IMR-90 (cell line): Measurements from ENCODE around the gene PYGL. TPM values are rescaled to one million over a fixed set of nuclear protein-coding genes. Genes with fewer than 3 reads are reported as not detected.

Experiments used
- ATAC-seq: fragments of 200-7000 bp; cut with Tn5 transposase; 2 replicates; pipeline ENCODE4 v1.9.1; 2020; ENCODE audit warnings: low read depth, mild to moderate bottlenecking, moderate library complexity
- BruUV-seq: library from RNA; stranded (reverse); fragments of 400-500 nt; replicated peaks from 2 replicates; lab custom pipeline; 2021; lab: Mats Ljungman, UMichigan
- CTCF ChIA-PET: fragments of 300-600 bp; formaldehyde crosslinking; extraction: SDS; loops from one replicate; lab custom pipeline; 2021; ENCODE audit warnings: antibody characterized with exemption; lab: Yijun Ruan, JAX
- POLR2A ChIA-PET: fragments of 300-600 bp; sonication (Branson Sonifier 250); formaldehyde crosslinking; loops from one replicate; lab custom pipeline; 2022; ENCODE audit warnings: antibody characterized with exemption; ENCODE audit not compliant: unreplicated experiment; lab: Charles Lee
- DNase-seq: peaks from one replicate; pipeline ENCODE4 v3.0.0; 2013
- H2AFZ ChIP-seq: replicated peaks from 2 replicates; pipeline ENCODE3; 2013; ENCODE audit warnings: low read length, mild to moderate bottlenecking; ENCODE audit not compliant: poor library complexity
- H2AK5ac ChIP-seq: 2 replicates; pipeline ENCODE4 v1.6.1; 2013; ENCODE audit warnings: low read depth, low read length, inconsistent platforms
- H2AK9ac ChIP-seq: replicated peaks from 2 replicates; pipeline ENCODE3; 2013; ENCODE audit warnings: mild to moderate bottlenecking, low read depth, low read length, moderate library complexity; ENCODE audit not compliant: poor library complexity
- H2BK120ac ChIP-seq: 2 replicates; pipeline ENCODE4 v1.6.1; 2013; ENCODE audit warnings: low read depth, low read length, inconsistent platforms
- H2BK15ac ChIP-seq: 3 replicates; pipeline ENCODE4 v1.6.1; 2013; ENCODE audit warnings: low read depth, low read length, inconsistent platforms
- H2BK20ac ChIP-seq: 2 replicates; pipeline ENCODE4 v1.6.1; 2013; ENCODE audit warnings: low read depth, mild to moderate bottlenecking, inconsistent platforms, low read length, moderate library complexity
- H2BK5ac ChIP-seq: 2 replicates; pipeline ENCODE4 v1.6.1; 2013; ENCODE audit warnings: mild to moderate bottlenecking, low read depth, low read length, inconsistent platforms; ENCODE audit not compliant: poor library complexity, severe bottlenecking
- H3K14ac ChIP-seq: replicated peaks from 2 replicates; pipeline ENCODE4 v1.6.1; 2013; ENCODE audit warnings: low read depth, low read length, inconsistent platforms
- H3K18ac ChIP-seq: 2 replicates; pipeline ENCODE4 v1.6.1; 2013; ENCODE audit warnings: low read depth, low read length, control low read depth
- H3K23ac ChIP-seq: 2 replicates; pipeline ENCODE4 v1.6.1; 2013; ENCODE audit warnings: low read depth, low read length, inconsistent platforms
- H3K27ac ChIP-seq: 2 replicates; pipeline ENCODE4 v1.5.1; 2013; ENCODE audit warnings: mild to moderate bottlenecking, control low read depth, low read length; ENCODE audit not compliant: insufficient read depth
- H3K27me3 ChIP-seq: 2 replicates; pipeline ENCODE4 v1.6.1; 2013; ENCODE audit warnings: low read length; ENCODE audit not compliant: control insufficient read depth, insufficient read depth
- H3K36me3 ChIP-seq: 2 replicates; pipeline ENCODE4 v1.6.1; 2013; ENCODE audit warnings: low read length, mixed read lengths; ENCODE audit not compliant: control insufficient read depth, insufficient read depth
- H3K4ac ChIP-seq: 2 replicates; pipeline ENCODE4 v1.6.1; 2013; ENCODE audit warnings: low read depth, low read length, inconsistent platforms
- H3K4me1 ChIP-seq: 2 replicates; pipeline ENCODE4 v1.6.1; 2013; ENCODE audit warnings: low read length, mixed read lengths; ENCODE audit not compliant: control insufficient read depth, insufficient read depth
- H3K4me2 ChIP-seq: 2 replicates; pipeline ENCODE4 v1.6.1; 2013; ENCODE audit warnings: low read depth, mild to moderate bottlenecking, control low read depth, low read length, moderate library complexity
- H3K4me3 ChIP-seq: 2 replicates; pipeline ENCODE4 v1.5.1; 2013; ENCODE audit warnings: low read depth, mild to moderate bottlenecking, control low read depth, low read length, moderate library complexity; ENCODE audit not compliant: insufficient read depth
- H3K56ac ChIP-seq: 2 replicates; pipeline ENCODE4 v1.6.1; 2013; ENCODE audit warnings: low read length, inconsistent platforms; ENCODE audit not compliant: insufficient read depth; ENCODE audit errors: extremely low read depth
- H3K79me1 ChIP-seq, 2 experiments: 2 replicates each; pipeline ENCODE4 v1.6.1; 2013; ENCODE audit warnings: low read length in 2 of 2, inconsistent platforms in 1 of 2, low read depth in 1 of 2
- H3K9ac ChIP-seq: 2 replicates; pipeline ENCODE4 v1.6.1; 2013; ENCODE audit warnings: low read depth, low read length, control low read depth
- H3K9me1 ChIP-seq: 2 replicates; pipeline ENCODE4 v1.6.1; 2013; ENCODE audit warnings: low read length, inconsistent platforms; ENCODE audit not compliant: insufficient read depth
- H3K9me3 ChIP-seq: 2 replicates; pipeline ENCODE4 v1.6.1; 2013; ENCODE audit warnings: low read length; ENCODE audit not compliant: control insufficient read depth, insufficient read depth
- H4K20me1 ChIP-seq: 2 replicates; pipeline ENCODE4 v1.6.1; 2013; ENCODE audit warnings: low read length, inconsistent platforms; ENCODE audit not compliant: insufficient read depth
- H4K5ac ChIP-seq: 2 replicates; pipeline ENCODE4 v1.6.1; 2013; ENCODE audit warnings: mild to moderate bottlenecking, low read depth, low read length, control low read depth
- H4K8ac ChIP-seq, 2 experiments: 2 replicates each; pipeline ENCODE4 v1.6.1; 2013; ENCODE audit warnings: low read depth in 2 of 2, low read length in 2 of 2, control low read depth in 1 of 2, inconsistent platforms in 1 of 2
- H4K91ac ChIP-seq: 2 replicates; pipeline ENCODE4 v1.6.1; 2013; ENCODE audit warnings: low read depth, low read length, inconsistent platforms; ENCODE audit not compliant: insufficient read depth
- BHLHE40 ChIP-seq: fragments of 150-350 bp; IDR thresholded peaks from 2 replicates; pipeline ENCODE4 v1.6.1; 2016; ENCODE audit warnings: mild to moderate bottlenecking, low read depth, low read length
- CEBPB ChIP-seq: IDR thresholded peaks from 2 replicates; pipeline ENCODE4 v1.6.1; 2012; ENCODE audit warnings: low read depth, low read length, improper control_type of control experiment
- CHD1 ChIP-seq: IDR thresholded peaks from 2 replicates; pipeline ENCODE4 v1.6.1; 2012; ENCODE audit warnings: low read depth, low read length, improper control_type of control experiment
- FOS ChIP-seq: fragments of 150-350 bp; IDR thresholded peaks from 2 replicates; pipeline ENCODE4 v1.6.1; 2016; ENCODE audit warnings: low read depth, low read length
- MAFK ChIP-seq: IDR thresholded peaks from 2 replicates; pipeline ENCODE4 v1.6.1; 2012; ENCODE audit warnings: low read depth, low read length, improper control_type of control experiment
- MAZ ChIP-seq: IDR thresholded peaks from 2 replicates; pipeline ENCODE4 v1.6.1; 2012; ENCODE audit warnings: low read depth, mild to moderate bottlenecking, low read length, improper control_type of control experiment, moderate library complexity, borderline replicate concordance
- MXI1 ChIP-seq: IDR thresholded peaks from 2 replicates; pipeline ENCODE4 v1.6.1; 2012; ENCODE audit warnings: low read depth, mild to moderate bottlenecking, low read length, moderate library complexity, borderline replicate concordance
- NFE2L2 ChIP-seq: fragments of 150-350 bp; IDR thresholded peaks from 2 replicates; pipeline ENCODE4 v1.6.1; 2016; ENCODE audit warnings: low read depth, mild to moderate bottlenecking, low read length
- POLR2A ChIP-seq: IDR thresholded peaks from 2 replicates; pipeline ENCODE4 v1.6.1; 2012; ENCODE audit warnings: mild to moderate bottlenecking, low read depth, low read length
- RAD21 ChIP-seq: IDR thresholded peaks from 2 replicates; pipeline ENCODE4 v1.6.1; 2012; ENCODE audit warnings: low read length, improper control_type of control experiment
- RCOR1 ChIP-seq: IDR thresholded peaks from 2 replicates; pipeline ENCODE4 v1.6.1; 2012; ENCODE audit warnings: mild to moderate bottlenecking, low read length, improper control_type of control experiment; ENCODE audit not compliant: insufficient replicate concordance
- RFX5 ChIP-seq: IDR thresholded peaks from 2 replicates; pipeline ENCODE4 v1.8.0; 2012; ENCODE audit warnings: low read depth, mild to moderate bottlenecking, low read length, moderate library complexity
- SMC3 ChIP-seq: fragments of 150-350 bp; IDR thresholded peaks from 2 replicates; pipeline ENCODE4 v1.6.1; 2016; ENCODE audit warnings: low read depth, mild to moderate bottlenecking, antibody characterized with exemption, low read length, moderate library complexity
- WGBS, 2 experiments: methylation state at CpG; one replicate each; pipeline versions ENCODE4 v1.1.5 to v1.1.7; 2013; ENCODE audit warnings: missing lambda C conversion rate in 2 of 2; ENCODE audit not compliant: insufficient read length in 1 of 2; ENCODE audit errors: extremely low coverage in 2 of 2; 5-methylcytosine and 5-hydroxymethylcytosine counted together
- dilution Hi-C: fragments of 300-500 bp; cut with HindIII; formaldehyde crosslinking; loops from one replicate; pipeline ENCODE4 v1.14.3; 2018; ENCODE audit warnings: low sequenced_read_pairs; ENCODE audit not compliant: unreplicated experiment
- in situ Hi-C: fragments of 300-500 bp; cut with MboI; formaldehyde crosslinking; loops from 3 replicates; pipeline ENCODE4 v1.14.3; 2019; ENCODE audit warnings: low sequenced_read_pairs, inconsistent platforms, mixed read lengths
- intact Hi-C: fragments of 100-400 bp; cut with micrococcal nuclease; formaldehyde crosslinking; loops from 2 replicates; pipeline ENCODE4 v1.10.0; 2022
- polyA plus RNA-seq, 3 experiments: library from polyadenylated mRNA; depleted of rRNA; stranded (reverse); fragments of >200 nt; gene quantifications; 2 replicates each; pipeline ENCODE4 v1.2.3, GENCODE V29; 2012; ENCODE audit warnings: low replicate concordance in 1 of 3
- total RNA-seq: library from RNA; depleted of rRNA; stranded (reverse); fragments of >200 nt; gene quantifications from 2 replicates; pipeline ENCODE4 v1.2.3, GENCODE V29; 2012
- TF ChIP-seq, protein P1 (sequence below): fragments of 150-350 bp; IDR thresholded peaks from 2 replicates; pipeline ENCODE4 v1.6.1; 2017; ENCODE audit warnings: mild to moderate bottlenecking, antibody characterized with exemption, low read length, low read depth
- TF ChIP-seq, protein P2 (sequence below): conservative IDR thresholded peaks from 2 replicates; pipeline ENCODE4 v1.5.1; 2012; ENCODE audit warnings: mild to moderate bottlenecking, low read depth, low read length, improper control_type of control experiment

Gene PYGL
- total and polyA plus RNA-seq, 2 of the 4 experiments (the other 2 are of a cell fraction) = 52.3 to 70.4 TPM

DNA sequence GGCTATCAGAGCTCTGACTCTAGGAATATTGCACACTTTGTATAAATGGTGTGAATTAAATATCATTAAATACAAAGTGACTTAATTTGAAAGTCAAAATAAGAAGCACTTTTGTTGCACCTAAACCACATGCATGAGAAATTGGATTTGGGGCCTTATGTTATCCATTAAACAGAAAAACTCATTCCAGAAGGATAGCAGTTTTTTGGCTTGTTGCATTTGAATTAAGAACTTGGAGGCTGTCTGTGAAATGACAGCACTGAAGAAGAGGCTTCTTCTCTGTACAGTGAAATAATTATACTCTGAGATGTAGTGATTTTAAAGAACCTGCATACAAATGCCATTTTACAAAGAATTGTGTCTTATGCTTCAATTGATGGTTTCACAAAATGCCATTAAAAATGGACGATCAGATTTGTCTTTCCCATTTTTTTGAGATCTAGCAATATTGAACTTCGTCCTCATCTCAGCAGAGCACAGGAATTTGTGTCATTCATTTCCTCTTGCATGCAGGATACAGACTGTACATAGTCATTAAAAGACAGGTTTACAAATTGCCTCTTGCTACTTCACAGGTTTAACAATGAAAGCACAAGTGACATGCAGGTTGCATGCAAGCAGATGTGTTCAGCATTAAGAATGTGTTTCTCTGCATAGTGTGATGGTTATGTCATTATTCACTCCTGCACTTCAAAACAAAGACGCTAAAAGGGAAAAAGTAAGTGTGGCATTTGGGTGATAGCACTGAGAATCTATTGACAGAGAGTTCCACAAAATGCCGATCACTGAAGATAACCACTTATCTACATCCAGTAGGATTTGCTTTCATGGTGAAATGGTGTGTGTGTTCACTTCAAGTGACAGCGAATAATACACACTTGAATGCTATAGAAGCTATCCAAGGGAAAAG lies 35.9 kb upstream of the PYGL start:
- Histone ChIP-seq H3K9me3 (no peaks in the 10 kb centered on the region), H3K79me1 (no peaks in the 10 kb centered on the region), H3K9me1 (no peaks in the 10 kb centered on the region), H4K91ac (no peak overlapping the region), H2BK120ac (no peak overlapping the region), H4K5ac (no peak overlapping the region), H2BK5ac (no peak overlapping the region), H2AFZ (no peak overlapping the region), H3K23ac (no peak overlapping the region), H3K18ac (no peak overlapping the region), H2AK9ac (no peak overlapping the region), H3K4ac (no peak overlapping the region), H2AK5ac (no peak overlapping the region), H3K27me3 (peaks cover 58% of the 10 kb centered on the region), H3K14ac (no peak overlapping the region), H3K4me3 (no peak overlapping the region), H4K8ac (no peak overlapping the region), H2BK20ac (no peak overlapping the region), H3K56ac (no peak overlapping the region), H3K4me2 (no peak overlapping the region), H4K20me1 (no peaks in the 10 kb centered on the region), H3K36me3 (no peaks in the 10 kb centered on the region), H3K9ac (no peak overlapping the region), H3K27ac (no peak overlapping the region), H2BK15ac (no peak overlapping the region), H3K4me1 (no peaks in the 10 kb centered on the region)
- no TSS peak for BruUV-seq
- 80% methylated on average over 1 of the region's 5 CpGs; no CpG with 5 or more reads in 1 of the 2 experiments for WGBS, 2 experiments
- no peak for DNase-seq
- in situ Hi-C loops = no loop called here
- intact Hi-C loops = no loop called here
- CTCF ChIA-PET = no interaction called here
- POLR2A ChIA-PET = no interaction called here
- no peak for ATAC-seq
- dilution Hi-C loops = no loop called here
- TF ChIP-seq, protein P1, sequence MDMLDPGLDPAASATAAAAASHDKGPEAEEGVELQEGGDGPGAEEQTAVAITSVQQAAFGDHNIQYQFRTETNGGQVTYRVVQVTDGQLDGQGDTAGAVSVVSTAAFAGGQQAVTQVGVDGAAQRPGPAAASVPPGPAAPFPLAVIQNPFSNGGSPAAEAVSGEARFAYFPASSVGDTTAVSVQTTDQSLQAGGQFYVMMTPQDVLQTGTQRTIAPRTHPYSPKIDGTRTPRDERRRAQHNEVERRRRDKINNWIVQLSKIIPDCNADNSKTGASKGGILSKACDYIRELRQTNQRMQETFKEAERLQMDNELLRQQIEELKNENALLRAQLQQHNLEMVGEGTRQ = no peak
- TF ChIP-seq CHD1 (no peak), POLR2A (no peak), MAZ (no peak), MXI1 (no peak), NFE2L2 (no peak), BHLHE40 (no peak), SMC3 (no peak), RFX5 (no peak), MAFK (no peak), RCOR1 (no peak), CEBPB (no peak), RAD21 (no peak), FOS (no peak)
- TF ChIP-seq, protein P2, sequence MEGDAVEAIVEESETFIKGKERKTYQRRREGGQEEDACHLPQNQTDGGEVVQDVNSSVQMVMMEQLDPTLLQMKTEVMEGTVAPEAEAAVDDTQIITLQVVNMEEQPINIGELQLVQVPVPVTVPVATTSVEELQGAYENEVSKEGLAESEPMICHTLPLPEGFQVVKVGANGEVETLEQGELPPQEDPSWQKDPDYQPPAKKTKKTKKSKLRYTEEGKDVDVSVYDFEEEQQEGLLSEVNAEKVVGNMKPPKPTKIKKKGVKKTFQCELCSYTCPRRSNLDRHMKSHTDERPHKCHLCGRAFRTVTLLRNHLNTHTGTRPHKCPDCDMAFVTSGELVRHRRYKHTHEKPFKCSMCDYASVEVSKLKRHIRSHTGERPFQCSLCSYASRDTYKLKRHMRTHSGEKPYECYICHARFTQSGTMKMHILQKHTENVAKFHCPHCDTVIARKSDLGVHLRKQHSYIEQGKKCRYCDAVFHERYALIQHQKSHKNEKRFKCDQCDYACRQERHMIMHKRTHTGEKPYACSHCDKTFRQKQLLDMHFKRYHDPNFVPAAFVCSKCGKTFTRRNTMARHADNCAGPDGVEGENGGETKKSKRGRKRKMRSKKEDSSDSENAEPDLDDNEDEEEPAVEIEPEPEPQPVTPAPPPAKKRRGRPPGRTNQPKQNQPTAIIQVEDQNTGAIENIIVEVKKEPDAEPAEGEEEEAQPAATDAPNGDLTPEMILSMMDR = no peak
